NCI-H69 (cell line): ENCODE data around the gene SNX27.

Source experiments
- DNase-seq: peaks from one replicate; lab custom pipeline; 2025; lab: John Stamatoyannopoulos, UW

SNX27 gene

GRCh38 chr1:151706464-151707415 lies 94.9 kb downstream of the SNX27 start:
- no peak for DNase-seq

- DNase-seq, result no peak
Measured at GRCh38 chr1:151707541-151708065, 95.8 kb downstream of the SNX27 start.

GRCh38 chr1:151708891-151709290 lies 97.0 kb downstream of the SNX27 start:
- DNase-seq, result no peak

GRCh38 chr1:151710187-151710840 lies 98.5 kb downstream of the SNX27 start:
- DNase-seq, result peak; percentile 65

GRCh38 chr1:151711044-151711800 lies 99.4 kb downstream of the SNX27 start:
- DNase-seq, result no peak

- DNase-seq, result peak; percentile 89
Measured at GRCh38 chr1:151711951-151712350, 100.1 kb downstream of the SNX27 start.

DNA sequence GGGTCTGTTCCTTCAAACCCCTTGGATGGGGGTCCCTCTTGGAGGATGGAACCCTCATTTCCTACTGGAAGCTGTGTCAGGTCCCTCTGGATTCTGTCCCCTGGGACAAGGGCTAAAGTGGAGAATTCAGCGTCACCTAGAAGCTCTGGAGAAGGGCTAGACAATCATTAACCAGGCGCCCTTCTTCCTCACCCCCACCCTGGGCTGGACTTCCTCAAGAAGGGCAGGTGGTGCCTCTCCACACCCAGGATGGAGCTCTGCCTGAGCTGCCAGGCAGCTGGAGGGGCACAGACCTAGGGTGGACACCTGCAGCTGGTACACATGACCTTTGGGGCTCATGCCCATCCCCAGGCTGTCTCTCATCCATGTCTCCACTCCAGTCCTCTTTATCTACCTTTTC lies 101.2 kb downstream of the SNX27 start:
- no peak for DNase-seq

DNA sequence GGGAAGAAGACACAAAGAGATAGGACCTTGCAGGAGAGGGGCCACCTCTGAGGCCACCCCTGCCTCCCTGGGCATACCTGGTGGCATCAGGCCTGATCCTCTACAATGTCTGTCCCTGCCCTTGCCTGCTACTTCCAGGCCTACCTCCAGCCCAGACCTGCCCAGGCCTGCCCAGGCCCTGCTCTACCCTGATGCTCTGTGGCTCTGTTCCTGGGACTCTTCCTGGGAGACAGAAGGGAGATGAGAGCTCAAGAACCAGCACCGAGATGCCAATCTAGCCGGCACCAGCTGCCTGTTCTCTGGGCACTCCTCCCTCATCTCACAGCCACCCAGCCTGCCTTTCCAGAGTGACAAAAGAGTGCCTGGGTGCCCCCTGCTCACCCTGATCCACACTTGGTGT lies 102.0 kb downstream of the SNX27 start:
- DNase-seq, result peak; percentile 45

DNA sequence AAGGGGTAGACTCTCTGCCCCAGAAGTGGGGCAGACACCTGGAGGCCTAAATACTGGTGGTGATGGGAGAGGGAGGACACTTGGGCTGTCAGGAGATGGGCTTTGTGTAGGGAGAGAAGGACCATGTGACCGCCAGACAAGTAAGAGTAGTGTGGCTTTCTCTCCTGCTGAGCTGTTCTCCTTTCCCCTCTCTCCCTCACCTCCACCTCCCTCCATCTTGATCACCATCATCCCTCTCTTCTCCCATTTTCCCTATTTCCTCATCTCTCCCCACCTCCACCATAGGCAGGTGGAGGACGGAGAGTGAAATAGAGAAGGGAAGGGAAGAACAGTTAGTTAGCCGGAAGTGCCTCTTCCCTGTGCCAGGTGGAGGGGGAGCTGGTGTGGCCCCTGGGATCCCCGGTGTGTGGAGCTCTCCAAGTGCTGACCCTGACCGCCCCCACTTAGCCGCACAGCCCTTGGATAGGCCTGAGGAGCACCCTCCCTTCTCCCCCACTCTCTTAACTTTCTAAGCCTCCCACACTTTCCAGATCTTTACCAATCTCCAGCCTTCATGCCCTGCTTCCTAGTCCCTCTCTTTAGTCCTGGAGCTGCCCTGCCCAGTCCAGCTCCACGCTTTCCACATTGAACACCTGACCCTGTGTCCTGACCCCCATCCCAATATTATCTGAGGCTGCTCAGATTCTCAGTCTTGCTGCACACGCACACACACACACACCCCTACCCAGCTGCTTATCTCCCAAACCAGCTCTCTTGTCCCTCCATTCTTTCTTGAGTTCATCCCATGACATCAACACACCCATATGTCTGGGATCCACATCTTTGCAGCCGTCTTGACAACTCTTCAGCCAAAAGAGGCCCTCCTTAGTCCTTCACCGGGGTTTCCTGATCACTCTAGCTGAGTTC lies 103.2 kb downstream of the SNX27 start:
- peak; percentile 11 for DNase-seq

DNA sequence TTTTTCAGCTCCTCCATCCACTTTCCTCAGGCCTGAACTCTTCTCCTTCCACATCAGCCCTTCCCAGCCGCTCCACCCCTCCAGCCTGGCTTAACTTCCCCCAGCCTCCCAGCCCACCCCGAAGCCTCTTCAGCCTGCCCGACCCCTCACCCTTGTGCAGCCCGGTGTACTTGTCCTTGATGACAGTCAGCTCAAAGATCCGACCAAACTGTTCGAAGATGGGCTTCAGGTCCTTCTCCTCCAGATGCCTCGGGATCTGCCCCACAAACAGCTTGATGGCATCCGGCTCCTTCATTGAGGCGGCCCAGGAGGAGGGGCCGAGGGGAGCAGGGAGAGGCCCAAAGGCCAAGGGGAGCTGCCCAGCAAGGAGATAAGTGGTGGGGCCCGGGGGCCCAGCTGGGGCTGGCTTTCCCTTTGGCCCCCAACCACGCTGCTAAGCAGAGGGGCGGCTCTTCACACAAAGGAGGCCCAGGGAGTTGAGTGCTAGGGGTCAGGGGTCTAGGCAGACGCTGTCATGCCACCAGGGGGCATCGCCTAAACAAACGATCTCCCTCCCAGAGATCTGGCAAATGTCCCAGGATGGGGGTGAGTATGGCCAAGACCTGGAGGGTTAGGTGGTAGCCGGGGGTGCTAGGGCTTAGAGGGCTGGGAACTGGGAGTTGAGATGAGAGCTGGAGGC lies 104.0 kb downstream of the SNX27 start:
- peak; percentile 95 for DNase-seq

DNA sequence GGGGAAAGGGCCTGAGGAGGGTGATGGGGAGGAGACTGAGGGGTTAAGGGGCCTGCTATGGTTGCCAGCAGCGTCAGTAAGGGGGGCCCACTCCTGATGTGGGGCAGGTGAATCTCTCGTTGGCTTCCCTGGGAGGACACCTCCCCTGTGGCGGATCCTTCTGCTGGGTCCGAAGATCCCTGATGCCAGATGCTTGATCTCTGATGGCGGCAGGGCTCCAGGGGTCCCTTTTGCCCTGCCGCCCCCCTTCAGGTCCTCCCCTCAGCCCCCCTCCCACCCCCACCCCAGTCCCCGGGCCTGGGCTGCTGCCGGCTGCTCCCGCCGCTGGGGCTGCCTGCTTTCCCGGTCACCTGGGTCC lies 104.5 kb downstream of the SNX27 start:
- DNase-seq, result no peak

- DNase-seq, result peak; percentile 99
Measured at GRCh38 chr1:151716771-151717631, 105.2 kb downstream of the SNX27 start, which contains the start of gene CELF3. TSS of gene CELF3 (minus strand) at chr1:151716803. CDS start at chr1:151716020, 783 bp downstream.

DNA sequence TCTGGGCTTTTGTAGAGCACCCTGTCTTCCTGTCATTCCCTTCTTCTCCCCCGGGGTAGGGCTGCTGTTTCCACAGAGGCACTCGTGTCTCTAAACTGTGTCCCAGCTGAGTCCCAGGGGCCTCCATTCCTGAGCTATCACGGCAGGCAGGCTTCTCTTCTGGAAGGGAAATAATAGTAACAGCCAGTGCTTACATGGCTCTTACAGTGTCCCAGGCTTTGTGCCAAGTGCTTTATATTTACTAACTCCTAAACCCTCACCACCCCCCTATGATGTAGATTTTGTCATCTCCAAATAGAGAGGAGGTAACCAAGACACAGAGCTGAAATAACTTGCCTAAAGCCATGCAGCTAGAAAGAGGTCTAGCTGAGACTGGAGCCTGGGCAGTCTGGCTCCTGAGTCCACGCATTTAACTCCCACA lies 106.2 kb downstream of the SNX27 start:
- peak; percentile 80 for DNase-seq

GRCh38 chr1:151718666-151719065 lies 106.8 kb downstream of the SNX27 start:
- no peak for DNase-seq

DNA sequence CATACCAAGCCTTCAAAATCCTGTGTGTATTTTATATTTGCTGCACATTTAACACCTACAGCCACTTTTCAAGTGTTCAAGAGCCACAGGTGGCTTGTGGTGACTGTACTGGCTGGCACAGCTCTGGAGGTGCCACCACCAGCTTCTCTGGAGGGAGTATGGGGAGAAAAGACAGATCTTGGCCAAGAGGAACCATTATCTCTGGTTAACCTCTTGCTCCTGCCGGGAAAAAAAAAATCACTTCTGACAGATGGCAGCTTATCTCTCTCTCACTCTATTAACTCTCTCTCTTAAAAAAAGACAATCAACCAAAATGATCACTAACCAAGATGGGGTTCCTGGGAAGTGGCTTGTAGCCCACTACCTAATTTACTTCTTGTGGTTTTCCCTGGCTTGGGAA lies 108.3 kb downstream of the SNX27 start:
- no peak for DNase-seq

- no peak for DNase-seq
Measured at GRCh38 chr1:151720554-151720953, 108.7 kb downstream of the SNX27 start.

DNA sequence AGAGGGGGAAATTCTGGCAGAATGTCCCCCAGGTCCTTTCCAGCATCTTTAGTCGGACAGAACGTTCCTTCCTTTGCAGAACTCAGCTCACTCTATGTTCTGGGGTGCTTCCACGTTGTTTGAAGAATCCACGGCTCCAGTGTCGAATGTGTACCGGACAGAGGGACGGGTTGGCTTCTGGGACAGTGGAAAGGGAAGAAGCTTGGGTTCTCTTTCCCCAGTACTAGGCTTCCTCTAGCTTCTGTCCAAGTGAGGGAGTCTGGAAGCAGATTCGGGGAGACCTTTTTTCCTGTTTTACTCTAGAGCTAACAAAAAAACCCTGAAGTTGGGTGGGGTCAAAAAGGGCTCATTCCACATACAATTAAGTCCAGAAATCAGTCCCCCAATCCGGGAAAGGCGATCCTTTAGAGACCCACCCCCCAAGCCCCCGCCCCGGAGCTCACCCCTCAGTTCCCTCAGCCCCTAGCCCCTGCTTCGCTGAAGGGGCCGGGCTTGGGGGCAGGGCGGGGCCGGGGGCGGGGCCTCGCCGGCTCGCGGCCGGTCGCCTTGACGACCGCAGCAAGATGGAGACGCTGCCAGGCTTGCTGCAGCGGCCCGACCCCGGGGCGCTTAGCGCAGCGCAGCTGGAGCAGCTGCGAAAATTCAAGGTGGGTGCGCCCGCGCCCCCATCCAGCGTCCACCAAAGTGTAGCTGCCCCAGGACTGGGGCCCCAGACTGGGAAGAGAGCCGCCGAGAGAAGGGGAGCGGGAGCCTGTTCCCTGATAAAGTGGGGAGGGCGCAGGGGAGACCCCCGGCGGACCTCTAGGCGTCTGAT lies 109.3 kb downstream of the SNX27 start, which contains the start of gene RIIAD1:
Gene RIIAD1 (plus strand): TSS at position 549 of the 814 bp plus-strand sequence. CDS start 15 bp downstream, at position 564.
- peak; percentile 77 for DNase-seq

GRCh38 chr1:151721788-151722510 lies 110.1 kb downstream of the SNX27 start:
- no peak for DNase-seq
